IMR-90 (cell line): ENCODE measurements around the gene CERS6. TPM values are rescaled to one million over a fixed set of nuclear protein-coding genes. Genes with fewer than 3 reads are reported as not detected.

ENCODE experiments used
- ATAC-seq: fragments of 200-7000 bp; cut with Tn5 transposase; 2 replicates; pipeline ENCODE4 v1.9.1; 2020; ENCODE audit warnings: low read depth, mild to moderate bottlenecking, moderate library complexity
- BruUV-seq: library from RNA; stranded (reverse); fragments of 400-500 nt; replicated peaks from 2 replicates; lab custom pipeline; 2021; lab: Mats Ljungman, UMichigan
- CTCF ChIA-PET: fragments of 300-600 bp; formaldehyde crosslinking; extraction: SDS; loops from one replicate; lab custom pipeline; 2021; ENCODE audit warnings: antibody characterized with exemption; lab: Yijun Ruan, JAX
- POLR2A ChIA-PET: fragments of 300-600 bp; sonication (Branson Sonifier 250); formaldehyde crosslinking; loops from one replicate; lab custom pipeline; 2022; ENCODE audit warnings: antibody characterized with exemption; ENCODE audit not compliant: unreplicated experiment; lab: Charles Lee
- DNase-seq: peaks from one replicate; pipeline ENCODE4 v3.0.0; 2013
- H2AFZ ChIP-seq: replicated peaks from 2 replicates; pipeline ENCODE3; 2013; ENCODE audit warnings: low read length, mild to moderate bottlenecking; ENCODE audit not compliant: poor library complexity
- H2AK5ac ChIP-seq: 2 replicates; pipeline ENCODE4 v1.6.1; 2013; ENCODE audit warnings: low read depth, low read length, inconsistent platforms
- H2AK9ac ChIP-seq: replicated peaks from 2 replicates; pipeline ENCODE3; 2013; ENCODE audit warnings: mild to moderate bottlenecking, low read depth, low read length, moderate library complexity; ENCODE audit not compliant: poor library complexity
- H2BK120ac ChIP-seq: 2 replicates; pipeline ENCODE4 v1.6.1; 2013; ENCODE audit warnings: low read depth, low read length, inconsistent platforms
- H2BK15ac ChIP-seq: 3 replicates; pipeline ENCODE4 v1.6.1; 2013; ENCODE audit warnings: low read depth, low read length, inconsistent platforms
- H2BK20ac ChIP-seq: 2 replicates; pipeline ENCODE4 v1.6.1; 2013; ENCODE audit warnings: low read depth, mild to moderate bottlenecking, inconsistent platforms, low read length, moderate library complexity
- H2BK5ac ChIP-seq: 2 replicates; pipeline ENCODE4 v1.6.1; 2013; ENCODE audit warnings: mild to moderate bottlenecking, low read depth, low read length, inconsistent platforms; ENCODE audit not compliant: poor library complexity, severe bottlenecking
- H3K14ac ChIP-seq: replicated peaks from 2 replicates; pipeline ENCODE4 v1.6.1; 2013; ENCODE audit warnings: low read depth, low read length, inconsistent platforms
- H3K18ac ChIP-seq: 2 replicates; pipeline ENCODE4 v1.6.1; 2013; ENCODE audit warnings: low read depth, low read length, control low read depth
- H3K23ac ChIP-seq: 2 replicates; pipeline ENCODE4 v1.6.1; 2013; ENCODE audit warnings: low read depth, low read length, inconsistent platforms
- H3K27ac ChIP-seq: 2 replicates; pipeline ENCODE4 v1.5.1; 2013; ENCODE audit warnings: mild to moderate bottlenecking, control low read depth, low read length; ENCODE audit not compliant: insufficient read depth
- H3K27me3 ChIP-seq: 2 replicates; pipeline ENCODE4 v1.6.1; 2013; ENCODE audit warnings: low read length; ENCODE audit not compliant: control insufficient read depth, insufficient read depth
- H3K36me3 ChIP-seq: 2 replicates; pipeline ENCODE4 v1.6.1; 2013; ENCODE audit warnings: low read length, mixed read lengths; ENCODE audit not compliant: control insufficient read depth, insufficient read depth
- H3K4ac ChIP-seq: 2 replicates; pipeline ENCODE4 v1.6.1; 2013; ENCODE audit warnings: low read depth, low read length, inconsistent platforms
- H3K4me1 ChIP-seq: 2 replicates; pipeline ENCODE4 v1.6.1; 2013; ENCODE audit warnings: low read length, mixed read lengths; ENCODE audit not compliant: control insufficient read depth, insufficient read depth
- H3K4me2 ChIP-seq: 2 replicates; pipeline ENCODE4 v1.6.1; 2013; ENCODE audit warnings: low read depth, mild to moderate bottlenecking, control low read depth, low read length, moderate library complexity
- H3K4me3 ChIP-seq: 2 replicates; pipeline ENCODE4 v1.5.1; 2013; ENCODE audit warnings: low read depth, mild to moderate bottlenecking, control low read depth, low read length, moderate library complexity; ENCODE audit not compliant: insufficient read depth
- H3K56ac ChIP-seq: 2 replicates; pipeline ENCODE4 v1.6.1; 2013; ENCODE audit warnings: low read length, inconsistent platforms; ENCODE audit not compliant: insufficient read depth; ENCODE audit errors: extremely low read depth
- H3K79me1 ChIP-seq, 2 experiments: 2 replicates each; pipeline ENCODE4 v1.6.1; 2013; ENCODE audit warnings: low read length in 2 of 2, inconsistent platforms in 1 of 2, low read depth in 1 of 2
- H3K9ac ChIP-seq: 2 replicates; pipeline ENCODE4 v1.6.1; 2013; ENCODE audit warnings: low read depth, low read length, control low read depth
- H3K9me1 ChIP-seq: 2 replicates; pipeline ENCODE4 v1.6.1; 2013; ENCODE audit warnings: low read length, inconsistent platforms; ENCODE audit not compliant: insufficient read depth
- H3K9me3 ChIP-seq: 2 replicates; pipeline ENCODE4 v1.6.1; 2013; ENCODE audit warnings: low read length; ENCODE audit not compliant: control insufficient read depth, insufficient read depth
- H4K20me1 ChIP-seq: 2 replicates; pipeline ENCODE4 v1.6.1; 2013; ENCODE audit warnings: low read length, inconsistent platforms; ENCODE audit not compliant: insufficient read depth
- H4K5ac ChIP-seq: 2 replicates; pipeline ENCODE4 v1.6.1; 2013; ENCODE audit warnings: mild to moderate bottlenecking, low read depth, low read length, control low read depth
- H4K8ac ChIP-seq, 2 experiments: 2 replicates each; pipeline ENCODE4 v1.6.1; 2013; ENCODE audit warnings: low read depth in 2 of 2, low read length in 2 of 2, control low read depth in 1 of 2, inconsistent platforms in 1 of 2
- H4K91ac ChIP-seq: 2 replicates; pipeline ENCODE4 v1.6.1; 2013; ENCODE audit warnings: low read depth, low read length, inconsistent platforms; ENCODE audit not compliant: insufficient read depth
- NFE2L2 ChIP-seq: fragments of 150-350 bp; IDR thresholded peaks from 2 replicates; pipeline ENCODE4 v1.6.1; 2016; ENCODE audit warnings: low read depth, mild to moderate bottlenecking, low read length
- SMC3 ChIP-seq: fragments of 150-350 bp; IDR thresholded peaks from 2 replicates; pipeline ENCODE4 v1.6.1; 2016; ENCODE audit warnings: low read depth, mild to moderate bottlenecking, antibody characterized with exemption, low read length, moderate library complexity
- WGBS, 2 experiments: methylation state at CpG; one replicate each; pipeline versions ENCODE4 v1.1.5 to v1.1.7; 2013; ENCODE audit warnings: missing lambda C conversion rate in 2 of 2; ENCODE audit not compliant: insufficient read length in 1 of 2; ENCODE audit errors: extremely low coverage in 2 of 2; 5-methylcytosine and 5-hydroxymethylcytosine counted together
- dilution Hi-C: fragments of 300-500 bp; cut with HindIII; formaldehyde crosslinking; loops from one replicate; pipeline ENCODE4 v1.14.3; 2018; ENCODE audit warnings: low sequenced_read_pairs; ENCODE audit not compliant: unreplicated experiment
- in situ Hi-C: fragments of 300-500 bp; cut with MboI; formaldehyde crosslinking; loops from 3 replicates; pipeline ENCODE4 v1.14.3; 2019; ENCODE audit warnings: low sequenced_read_pairs, inconsistent platforms, mixed read lengths
- intact Hi-C: fragments of 100-400 bp; cut with micrococcal nuclease; formaldehyde crosslinking; loops from 2 replicates; pipeline ENCODE4 v1.10.0; 2022
- polyA plus RNA-seq, 3 experiments: library from polyadenylated mRNA; depleted of rRNA; stranded (reverse); fragments of >200 nt; gene quantifications; 2 replicates each; pipeline ENCODE4 v1.2.3, GENCODE V29; 2012; ENCODE audit warnings: low replicate concordance in 1 of 3
- total RNA-seq: library from RNA; depleted of rRNA; stranded (reverse); fragments of >200 nt; gene quantifications from 2 replicates; pipeline ENCODE4 v1.2.3, GENCODE V29; 2012

The CERS6 gene
- total and polyA plus RNA-seq, 2 of the 4 experiments (the other 2 are of a cell fraction) = 2.1 to 5.7 TPM

- no peak for TF ChIP-seq SMC3
- no peak for TF ChIP-seq NFE2L2
- Histone ChIP-seq H3K27me3 (no peaks in the 10 kb centered on the region), H4K20me1 (no peaks in the 10 kb centered on the region), H3K4ac (no peak overlapping the region), H3K4me2 (no peak overlapping the region), H4K8ac (no peak overlapping the region), H2AFZ (no peak overlapping the region), H2BK15ac (no peak overlapping the region), H3K9ac (no peak overlapping the region), H2BK5ac (no peak overlapping the region), H3K14ac (no peak overlapping the region), H3K36me3 (no peaks in the 10 kb centered on the region), H4K5ac (no peak overlapping the region), H3K4me3 (no peak overlapping the region), H3K4me1 (no peaks in the 10 kb centered on the region; the same call in 1 of the 2 replicates), H4K91ac (no peak overlapping the region), H2AK5ac (no peak overlapping the region), H3K79me1 (no peaks in the 10 kb centered on the region), H2AK9ac (no peak overlapping the region), H2BK20ac (no peak overlapping the region), H3K18ac (no peak overlapping the region), H3K9me3 (no peaks in the 10 kb centered on the region), H3K9me1 (no peaks in the 10 kb centered on the region), H3K23ac (no peak overlapping the region), H3K56ac (no peak overlapping the region), H3K27ac (no peak overlapping the region), H2BK120ac (no peak overlapping the region)
- intact Hi-C loops (no loop called here), dilution Hi-C loops (no loop called here), in situ Hi-C loops (no loop called here)
- no TSS peak for BruUV-seq
- whole genome bisulfite sequencing, 2 experiments = no CpG with 5 or more reads among the region's 3 CpGs
- ChIA-PET CTCF (interaction anchor here (1.0 kb wide), 1 partner anchor 20 kb away, joined by 4 read pairs; no protein-coding TSS in a partner anchor), POLR2A (no interaction called here)
- ATAC-seq (no peak), DNase-seq (no peak)
Observed at GRCh38 chr2:168652997-168653921, 197.2 kb downstream of the CERS6 start.
